ENCODE measurements around the gene CDH13.

CDH13 gene

GRCh38 chr16:82884320-82884898 is 257.6 kb downstream of the CDH13 start:
- Histone ChIP-seq H3K36me3 (ENCODE audit: control insufficient read depth, insufficient read depth, low read length) (no peaks in the 10 kb centered on the region), H3K27me3 (ENCODE audit: control insufficient read depth, insufficient read depth, low read length) (no peaks in the 10 kb centered on the region), H3K4me1 (ENCODE audit: control insufficient read depth, insufficient read depth, low read length) (peaks cover 5% of the 10 kb centered on the region; the same call in 1 of the 2 replicates), H3K4me3 (ENCODE audit: low read depth, low read length) (no peak overlapping the region), H3K9me3 (ENCODE audit: control insufficient read depth, insufficient read depth, low read depth, low read length) (no peaks in the 10 kb centered on the region), H3K27ac (ENCODE audit: low read depth, low read length) (no peak overlapping the region), H3K9ac (ENCODE audit: low read length) (no peak overlapping the region)

- Histone ChIP-seq H3K9me3 (ENCODE audit: control insufficient read depth, insufficient read depth, low read depth, low read length) (no peaks in the 10 kb centered on the region), H3K9ac (ENCODE audit: low read length) (no peak overlapping the region), H3K4me3 (ENCODE audit: low read depth, low read length) (no peak overlapping the region), H3K27me3 (ENCODE audit: control insufficient read depth, insufficient read depth, low read length) (no peaks in the 10 kb centered on the region), H3K27ac (ENCODE audit: low read depth, low read length) (no peak overlapping the region), H3K4me1 (ENCODE audit: control insufficient read depth, insufficient read depth, low read length) (peaks cover 5% of the 10 kb centered on the region; the same call in 1 of the 2 replicates), H3K36me3 (ENCODE audit: control insufficient read depth, insufficient read depth, low read length) (no peaks in the 10 kb centered on the region)
These were observed 259.4 kb downstream of the CDH13 start for GRCh38 chr16:82886146-82886545.

GRCh38 chr16:82888591-82889001 is 261.8 kb downstream of the CDH13 start:
- no peak overlapping the region for H3K4me3 ChIP-seq (ENCODE audit: low read depth, low read length)
- no peak overlapping the region for H3K9ac ChIP-seq (ENCODE audit: low read length)
- H3K27ac ChIP-seq (ENCODE audit: low read depth, low read length) = no peak overlapping the region
- H3K36me3 ChIP-seq (ENCODE audit: control insufficient read depth, insufficient read depth, low read length) = no peaks in the 10 kb centered on the region
- H3K4me1 ChIP-seq (ENCODE audit: control insufficient read depth, insufficient read depth, low read length) = peaks cover 5% of the 10 kb centered on the region; the same call in 1 of the 2 replicates
- no peaks in the 10 kb centered on the region for H3K9me3 ChIP-seq (ENCODE audit: control insufficient read depth, insufficient read depth, low read depth, low read length)
- no peaks in the 10 kb centered on the region for H3K27me3 ChIP-seq (ENCODE audit: control insufficient read depth, insufficient read depth, low read length)

GRCh38 chr16:82891424-82891823 is 264.7 kb downstream of the CDH13 start:
- Histone ChIP-seq H3K9me3 (ENCODE audit: control insufficient read depth, insufficient read depth, low read depth, low read length) (no peaks in the 10 kb centered on the region), H3K9ac (ENCODE audit: low read length) (no peak overlapping the region), H3K36me3 (ENCODE audit: control insufficient read depth, insufficient read depth, low read length) (no peaks in the 10 kb centered on the region), H3K4me1 (ENCODE audit: control insufficient read depth, insufficient read depth, low read length) (peaks cover 5% of the 10 kb centered on the region; the same call in 1 of the 2 replicates), H3K27me3 (ENCODE audit: control insufficient read depth, insufficient read depth, low read length) (no peaks in the 10 kb centered on the region), H3K27ac (ENCODE audit: low read depth, low read length) (no peak overlapping the region), H3K4me3 (ENCODE audit: low read depth, low read length) (no peak overlapping the region)

GRCh38 chr16:82891918-82892317 is 265.1 kb downstream of the CDH13 start:
- Histone ChIP-seq H3K9ac (ENCODE audit: low read length) (no peak overlapping the region), H3K4me3 (ENCODE audit: low read depth, low read length) (no peak overlapping the region), H3K27ac (ENCODE audit: low read depth, low read length) (no peak overlapping the region), H3K27me3 (ENCODE audit: control insufficient read depth, insufficient read depth, low read length) (no peaks in the 10 kb centered on the region), H3K9me3 (ENCODE audit: control insufficient read depth, insufficient read depth, low read depth, low read length) (no peaks in the 10 kb centered on the region), H3K36me3 (ENCODE audit: control insufficient read depth, insufficient read depth, low read length) (no peaks in the 10 kb centered on the region), H3K4me1 (ENCODE audit: control insufficient read depth, insufficient read depth, low read length) (peaks cover 5% of the 10 kb centered on the region; the same call in 1 of the 2 replicates)

- no peak overlapping the region for H3K27ac ChIP-seq (ENCODE audit: low read depth, low read length)
- H3K36me3 ChIP-seq (ENCODE audit: control insufficient read depth, insufficient read depth, low read length) = no peaks in the 10 kb centered on the region
These were observed 265.6 kb downstream of the CDH13 start for GRCh38 chr16:82892324-82892723.

GRCh38 chr16:82895843-82896242 is 269.1 kb downstream of the CDH13 start:
- no peaks in the 10 kb centered on the region for H3K27me3 ChIP-seq (ENCODE audit: control insufficient read depth, insufficient read depth, low read length)
- H3K4me3 ChIP-seq (ENCODE audit: low read depth, low read length) = no peak overlapping the region
- H3K27ac ChIP-seq (ENCODE audit: low read depth, low read length) = no peak overlapping the region
- no peaks in the 10 kb centered on the region for H3K4me1 ChIP-seq (ENCODE audit: control insufficient read depth, insufficient read depth, low read length)
- H3K9ac ChIP-seq (ENCODE audit: low read length) = no peak overlapping the region
- no peaks in the 10 kb centered on the region for H3K9me3 ChIP-seq (ENCODE audit: control insufficient read depth, insufficient read depth, low read depth, low read length)
- H3K36me3 ChIP-seq (ENCODE audit: control insufficient read depth, insufficient read depth, low read length) = no peaks in the 10 kb centered on the region

More at GRCh38 chr16:82892324-82892723, 265.6 kb downstream of the CDH13 start:
- Histone ChIP-seq H3K27me3 (ENCODE audit: control insufficient read depth, insufficient read depth, low read length) (no peaks in the 10 kb centered on the region), H3K4me1 (ENCODE audit: control insufficient read depth, insufficient read depth, low read length) (peaks cover 5% of the 10 kb centered on the region; the same call in 1 of the 2 replicates), H3K9ac (ENCODE audit: low read length) (no peak overlapping the region), H3K9me3 (ENCODE audit: control insufficient read depth, insufficient read depth, low read depth, low read length) (no peaks in the 10 kb centered on the region), H3K4me3 (ENCODE audit: low read depth, low read length) (no peak overlapping the region)

- Histone ChIP-seq H3K9me3 (ENCODE audit: control insufficient read depth, insufficient read depth, low read depth, low read length) (no peaks in the 10 kb centered on the region), H3K27me3 (ENCODE audit: control insufficient read depth, insufficient read depth, low read length) (no peaks in the 10 kb centered on the region)
These were observed 272.2 kb downstream of the CDH13 start for GRCh38 chr16:82899006-82899405.

GRCh38 chr16:82899731-82900450 is 273.1 kb downstream of the CDH13 start:
- no peak overlapping the region for H3K27ac ChIP-seq (ENCODE audit: low read depth, low read length)
- H3K36me3 ChIP-seq (ENCODE audit: control insufficient read depth, insufficient read depth, low read length) = no peaks in the 10 kb centered on the region
- H3K9ac ChIP-seq (ENCODE audit: low read length) = no peak overlapping the region
- no peaks in the 10 kb centered on the region for H3K4me1 ChIP-seq (ENCODE audit: control insufficient read depth, insufficient read depth, low read length)
- H3K4me3 ChIP-seq (ENCODE audit: low read depth, low read length) = no peak overlapping the region
- H3K27me3 ChIP-seq (ENCODE audit: control insufficient read depth, insufficient read depth, low read length) = no peaks in the 10 kb centered on the region
- no peaks in the 10 kb centered on the region for H3K9me3 ChIP-seq (ENCODE audit: control insufficient read depth, insufficient read depth, low read depth, low read length)

More at GRCh38 chr16:82899006-82899405, 272.2 kb downstream of the CDH13 start:
- H3K36me3 ChIP-seq (ENCODE audit: control insufficient read depth, insufficient read depth, low read length) = no peaks in the 10 kb centered on the region
- H3K27ac ChIP-seq (ENCODE audit: low read depth, low read length) = no peak overlapping the region
- H3K4me3 ChIP-seq (ENCODE audit: low read depth, low read length) = no peak overlapping the region
- no peaks in the 10 kb centered on the region for H3K4me1 ChIP-seq (ENCODE audit: control insufficient read depth, insufficient read depth, low read length)
- H3K9ac ChIP-seq (ENCODE audit: low read length) = no peak overlapping the region

GRCh38 chr16:82900559-82900958 is 273.8 kb downstream of the CDH13 start:
- H3K4me3 ChIP-seq (ENCODE audit: low read depth, low read length) = no peak overlapping the region
- H3K27me3 ChIP-seq (ENCODE audit: control insufficient read depth, insufficient read depth, low read length) = no peaks in the 10 kb centered on the region
- no peaks in the 10 kb centered on the region for H3K9me3 ChIP-seq (ENCODE audit: control insufficient read depth, insufficient read depth, low read depth, low read length)
- no peak overlapping the region for H3K9ac ChIP-seq (ENCODE audit: low read length)
- no peaks in the 10 kb centered on the region for H3K4me1 ChIP-seq (ENCODE audit: control insufficient read depth, insufficient read depth, low read length)
- no peaks in the 10 kb centered on the region for H3K36me3 ChIP-seq (ENCODE audit: control insufficient read depth, insufficient read depth, low read length)
- H3K27ac ChIP-seq (ENCODE audit: low read depth, low read length) = no peak overlapping the region

GRCh38 chr16:82911925-82912324 is 285.2 kb downstream of the CDH13 start:
- no peak overlapping the region for H3K27ac ChIP-seq (ENCODE audit: low read depth, low read length)
- no peaks in the 10 kb centered on the region for H3K36me3 ChIP-seq (ENCODE audit: control insufficient read depth, insufficient read depth, low read length)
- no peaks in the 10 kb centered on the region for H3K9me3 ChIP-seq (ENCODE audit: control insufficient read depth, insufficient read depth, low read depth, low read length)
- no peak overlapping the region for H3K4me3 ChIP-seq (ENCODE audit: low read depth, low read length)
- H3K4me1 ChIP-seq (ENCODE audit: control insufficient read depth, insufficient read depth, low read length) = no peaks in the 10 kb centered on the region
- no peaks in the 10 kb centered on the region for H3K27me3 ChIP-seq (ENCODE audit: control insufficient read depth, insufficient read depth, low read length)
- no peak overlapping the region for H3K9ac ChIP-seq (ENCODE audit: low read length)
